ENCODE results near the gene ARHGEF38.
"Not testable (repeated sequence)": the region's sequence is repeated elsewhere in the genome, so short reads cannot be mapped to it uniquely, and the experiment has no call there.

ARHGEF38 gene

DNA sequence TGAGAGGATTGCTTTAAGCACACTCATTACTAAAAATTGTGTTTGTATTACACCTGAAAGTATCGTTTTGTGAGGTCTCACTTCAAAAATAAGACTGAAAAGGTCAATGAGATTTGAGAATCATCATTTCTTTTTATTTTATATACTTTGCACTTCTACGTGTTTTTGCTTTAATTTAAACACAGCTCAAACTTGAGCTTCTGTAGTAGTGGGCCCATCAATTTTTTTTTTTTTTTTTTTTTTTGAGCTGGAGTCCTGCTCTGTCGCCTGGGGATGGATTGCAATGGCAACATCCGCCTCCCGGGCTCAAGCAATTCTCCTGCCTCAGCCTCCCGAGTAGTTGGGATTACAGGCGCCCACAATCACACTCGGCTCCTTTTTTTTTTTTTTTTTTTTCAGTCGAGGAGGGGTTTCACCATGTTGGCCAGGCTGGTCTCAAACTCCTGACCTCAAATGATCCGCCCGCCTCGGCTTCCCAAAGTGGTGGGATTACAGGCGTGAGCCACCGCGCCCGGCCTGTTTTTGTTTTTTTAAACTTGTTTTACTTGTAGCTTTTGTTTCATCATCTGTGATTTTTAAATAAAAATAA is 157.7 kb downstream of the ARHGEF38 start:
- DNase-seq (ENCODE audit: low read depth in 2 of 3, low spot score in 2 of 3): no peak

DNA sequence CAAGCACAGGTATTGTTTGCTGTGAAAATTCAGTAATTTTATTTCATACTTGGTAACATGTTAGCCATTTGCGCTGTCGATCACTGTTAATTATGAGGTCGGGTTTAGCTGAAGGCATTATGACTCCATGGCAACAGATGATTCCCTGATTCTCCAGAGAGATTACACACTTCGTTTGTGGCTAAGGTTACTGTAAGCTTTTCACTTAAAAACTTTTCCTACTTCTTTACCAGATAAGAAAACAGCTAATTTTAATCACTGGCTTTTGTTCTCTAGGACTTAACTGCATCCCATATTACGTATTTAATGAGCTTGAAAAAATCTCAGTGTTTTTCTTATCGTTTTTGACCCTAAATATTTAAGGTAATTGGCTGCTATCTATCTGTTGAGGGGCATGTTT is 158.3 kb downstream of the ARHGEF38 start:
- DNase-seq (ENCODE audit: low read depth in 2 of 3, low spot score in 2 of 3): no peak

DNA sequence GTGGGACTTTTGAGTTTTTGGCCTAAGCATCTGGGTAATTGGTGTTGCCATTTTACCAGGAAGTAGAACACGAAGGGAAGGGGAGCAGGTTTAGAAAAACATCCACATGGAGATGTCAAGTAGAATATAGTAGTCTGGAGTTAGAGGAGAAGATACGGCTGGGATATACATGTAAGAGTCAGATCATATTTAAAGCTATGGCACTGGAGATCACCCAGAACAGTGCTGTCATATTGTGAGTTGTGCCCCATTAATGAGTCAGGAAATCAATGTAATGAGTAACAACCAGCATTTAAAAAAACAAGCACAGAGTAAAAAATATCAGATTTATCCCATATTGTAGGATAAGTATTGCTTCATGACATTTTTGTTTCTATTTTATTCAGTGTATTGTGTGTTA is 160.3 kb downstream of the ARHGEF38 start:
- DNase-seq (ENCODE audit: low read depth in 2 of 3, low spot score in 2 of 3): no peak

DNA sequence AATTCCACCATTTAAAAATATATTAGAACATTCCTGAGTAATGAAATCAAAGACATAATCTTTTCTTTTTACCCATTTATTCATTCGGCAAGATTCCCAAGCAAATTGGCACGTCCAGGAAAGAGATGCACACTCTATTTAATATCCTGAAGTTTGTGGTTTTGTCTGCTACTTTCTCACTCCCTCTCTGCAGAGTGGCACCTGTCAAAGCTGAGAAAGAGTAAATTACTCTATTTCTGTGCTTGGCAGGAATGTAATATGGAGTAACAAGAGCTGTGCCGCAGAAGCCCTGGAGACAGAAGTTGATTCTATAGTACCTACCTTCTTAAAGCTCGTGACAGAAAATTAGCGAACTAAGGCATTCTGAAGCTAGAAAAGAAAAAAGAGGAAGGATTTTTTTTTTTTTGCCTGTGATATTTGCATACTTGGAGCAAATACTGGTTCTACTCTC is 161.7 kb downstream of the ARHGEF38 start:
- DNase-seq (ENCODE audit: low read depth in 2 of 3, low spot score in 2 of 3): no peak

DNA sequence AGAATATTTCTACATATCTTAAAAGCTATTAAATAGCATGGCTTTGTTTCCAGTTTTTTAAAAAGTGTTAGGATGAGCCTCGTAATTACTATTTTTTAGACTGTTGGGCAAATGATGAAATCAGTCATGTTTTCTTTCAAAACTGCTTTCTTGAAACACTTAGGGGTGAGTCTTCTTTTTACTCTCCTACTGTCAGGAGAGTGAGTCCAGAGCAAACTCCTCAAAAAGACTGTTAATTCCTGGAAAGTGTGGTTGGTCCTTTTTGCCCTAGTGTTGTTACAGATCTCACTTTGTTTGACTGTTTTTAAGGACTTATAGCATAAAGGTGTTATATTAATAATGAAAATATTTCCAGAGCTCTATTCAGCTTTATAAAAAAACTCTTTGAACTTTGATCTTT is 162.5 kb downstream of the ARHGEF38 start:
- DNase-seq (ENCODE audit: low read depth in 2 of 3, low spot score in 2 of 3): no peak

DNA sequence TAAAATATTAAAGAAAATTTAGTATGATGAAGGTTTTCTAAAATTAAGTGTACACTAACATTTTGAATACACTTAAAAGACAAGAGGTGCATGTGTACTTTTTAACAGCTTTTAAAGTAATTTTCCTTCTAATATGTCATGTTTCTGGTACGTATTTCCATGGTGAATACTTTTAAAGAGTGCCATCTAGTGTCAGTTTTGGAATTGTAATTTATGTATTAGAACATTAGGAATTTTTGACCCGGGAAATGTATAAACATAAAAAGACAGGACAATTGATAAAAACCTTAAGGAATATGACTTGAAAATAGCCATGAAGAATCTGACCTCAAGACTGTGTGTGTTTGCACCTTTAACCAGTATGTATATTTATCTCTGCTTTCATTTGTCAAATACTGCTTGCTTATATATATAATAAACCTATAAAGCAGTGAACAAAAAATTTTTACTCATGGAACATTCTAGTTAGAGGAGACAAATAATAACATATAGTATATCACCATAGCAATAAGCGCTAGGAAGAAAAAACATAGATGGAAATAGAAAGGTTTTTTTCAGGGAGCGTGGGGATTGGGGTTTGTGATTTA is 163.4 kb downstream of the ARHGEF38 start:
- DNase-seq (ENCODE audit: low read depth in 2 of 3, low spot score in 2 of 3): no peak

DNA sequence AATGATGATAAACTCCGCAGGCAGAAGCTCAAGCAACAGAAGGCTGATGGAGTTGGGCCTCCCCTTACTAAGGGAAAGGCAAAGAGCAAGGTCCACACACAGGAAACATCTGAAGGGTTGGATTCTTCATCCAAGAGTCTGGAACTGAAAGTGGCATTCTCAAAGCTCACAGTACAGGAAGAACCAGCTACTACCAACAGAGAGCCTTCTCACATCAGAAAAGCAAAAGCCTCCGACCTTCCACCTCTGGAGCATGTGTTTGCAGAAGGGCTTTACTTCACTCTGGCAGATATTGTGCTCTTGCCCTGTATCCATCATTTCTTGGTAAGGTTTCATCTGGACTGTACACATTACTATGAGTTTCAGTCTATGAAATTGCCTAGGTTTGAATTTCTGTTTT is 166.8 kb downstream of the ARHGEF38 start:
- no peak for DNase-seq (ENCODE audit: low read depth in 2 of 3, low spot score in 2 of 3)

DNA sequence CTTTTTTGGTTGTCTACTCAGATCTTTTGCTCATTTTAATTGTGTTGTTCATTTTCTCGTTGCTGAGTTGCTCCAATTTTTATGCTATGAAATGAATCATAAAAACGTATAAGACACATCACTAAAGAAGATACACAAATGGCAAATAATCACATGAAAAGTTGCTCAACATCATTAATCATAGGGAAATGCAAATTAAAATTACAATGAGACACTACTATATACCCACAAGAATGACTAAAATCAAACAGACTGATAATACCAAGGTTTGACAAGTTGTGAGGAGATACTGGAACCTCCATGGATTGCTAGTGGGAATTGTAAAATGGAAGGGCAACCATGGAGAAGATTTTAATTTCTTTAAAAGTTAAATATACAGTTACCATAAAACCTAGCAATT is 173.2 kb downstream of the ARHGEF38 start:
- no peak for DNase-seq (ENCODE audit: low read depth in 2 of 3, low spot score in 2 of 3)

DNA sequence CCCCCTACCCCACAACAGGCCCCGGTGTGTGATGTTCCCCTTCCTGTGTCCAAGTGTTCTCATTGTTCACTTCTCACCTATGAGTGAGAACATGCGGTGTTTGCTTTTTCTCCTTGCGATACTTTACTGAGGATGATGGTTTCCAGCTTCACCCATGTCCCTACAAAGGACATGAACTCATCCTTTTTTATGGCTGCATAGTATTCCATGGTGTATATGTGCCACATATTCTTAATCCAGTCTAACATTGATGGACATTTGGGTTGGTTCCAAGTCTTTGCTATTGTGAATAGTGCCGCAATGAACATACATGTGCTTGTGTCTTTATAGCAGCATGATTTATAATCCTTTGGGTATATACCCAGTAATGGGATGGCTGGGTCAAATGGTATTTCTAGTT is 177.5 kb downstream of the ARHGEF38 start:
- not testable (repeated sequence) for DNase-seq (ENCODE audit: low read depth in 2 of 3, low spot score in 2 of 3)
